DMS79 treated with DMSO at 0.1 percent for 48 hours (cell line): ENCODE measurements around the gene CCNG1.
"Not testable (repeated sequence)": the region's sequence is repeated elsewhere in the genome, so short reads cannot be mapped to it uniquely, and the experiment has no call there.

Experiments
- DNase-seq: peaks from one replicate; lab custom pipeline; 2025; lab: John Stamatoyannopoulos, UW

The CCNG1 gene

GRCh38 chr5:163437309-163438182 lies at the start of gene CCNG1:
TSS of gene CCNG1 (plus strand) at chr5:163437595. CDS start at chr5:163439257, 1,662 bp downstream.
- peak; percentile 74 for DNase-seq

- DNase-seq: no peak
These were observed 41.6 kb upstream of the CCNG1 start for GRCh38 chr5:163395792-163396191.

GRCh38 chr5:163396818-163397340 lies 40.5 kb upstream of the CCNG1 start:
- not testable (repeated sequence) for DNase-seq

- DNase-seq: no peak
These were observed 40.0 kb upstream of the CCNG1 start for GRCh38 chr5:163397354-163397753.

GRCh38 chr5:163399923-163400322 lies 37.5 kb upstream of the CCNG1 start:
- DNase-seq: no peak

GRCh38 chr5:163401271-163401670 lies 36.1 kb upstream of the CCNG1 start:
- DNase-seq: no peak

- no peak for DNase-seq
These were observed 35.4 kb upstream of the CCNG1 start for GRCh38 chr5:163402007-163402406.

- DNase-seq: no peak
These were observed 32.8 kb upstream of the CCNG1 start for GRCh38 chr5:163404364-163405173.

GRCh38 chr5:163407034-163407655 lies 30.2 kb upstream of the CCNG1 start:
- DNase-seq: no peak

GRCh38 chr5:163408311-163408923 lies 29.0 kb upstream of the CCNG1 start:
- peak; percentile 22 for DNase-seq

GRCh38 chr5:163409384-163409783 lies 28.0 kb upstream of the CCNG1 start:
- no peak for DNase-seq

- DNase-seq: no peak
These were observed 26.9 kb upstream of the CCNG1 start for GRCh38 chr5:163410505-163410904.

GRCh38 chr5:163415673-163416072 lies 21.7 kb upstream of the CCNG1 start:
- DNase-seq: not testable (repeated sequence)

GRCh38 chr5:163424836-163425235 lies 12.6 kb upstream of the CCNG1 start:
- DNase-seq: no peak

GRCh38 chr5:163426128-163426527 lies 11.3 kb upstream of the CCNG1 start:
- not testable (repeated sequence) for DNase-seq

- DNase-seq: no peak
These were observed 4.9 kb upstream of the CCNG1 start for GRCh38 chr5:163432544-163432943.

- DNase-seq: no peak
These were observed 4.1 kb upstream of the CCNG1 start for GRCh38 chr5:163433271-163433670.

- no peak for DNase-seq
These were observed 3.0 kb upstream of the CCNG1 start for GRCh38 chr5:163434401-163434866.

GRCh38 chr5:163436515-163436914 lies 880 bp upstream of the CCNG1 start:
- no peak for DNase-seq

- DNase-seq: no peak
These were observed 435 bp upstream of the CCNG1 start for GRCh38 chr5:163437011-163437308.

- DNase-seq: no peak
These were observed 1.7 kb downstream of the CCNG1 start for GRCh38 chr5:163439092-163439425.

GRCh38 chr5:163440954-163441353 lies 3.6 kb downstream of the CCNG1 start:
- DNase-seq: no peak
